AG04449 (cell line): ENCODE data around the gene SNX12.
A peak's percentile ranks its signal among the peaks of the same experiment; 100 is the strongest.

Experiments
- CTCF ChIA-PET: fragments of 350-600 bp; formaldehyde crosslinking; extraction: SDS; loops from one replicate; lab custom pipeline; 2021; ENCODE audit warnings: antibody characterized with exemption; lab: Yijun Ruan, JAX
- POLR2A ChIA-PET: fragments of 400-600, 350-600 bp; formaldehyde crosslinking; extraction: SDS; loops from one replicate; lab custom pipeline; 2020; ENCODE audit warnings: antibody characterized with exemption, inconsistent platforms; lab: Yijun Ruan, JAX
- DNase-seq: peaks from one replicate; pipeline ENCODE4 v3.0.0-alpha.2; 2010; ENCODE audit warnings: low read depth, low spot score
- H3K4me3 ChIP-seq: 2 replicates; pipeline ENCODE4 v1.5.1; 2011; ENCODE audit warnings: low read depth, mild to moderate bottlenecking, control low read depth, low read length
- CTCF ChIP-seq: IDR thresholded peaks from one replicate; pipeline ENCODE4 v1.5.1; 2011; ENCODE audit warnings: mild to moderate bottlenecking, moderate library complexity, low read length, control low read depth, inconsistent platforms; ENCODE audit not compliant: insufficient read depth; ENCODE audit errors: missing control alignments

The SNX12 gene

GRCh38 chrX:71095981-71096759 is 28.0 kb upstream of the SNX12 start:
- no peak for DNase-seq
- POLR2A ChIA-PET = no interaction called here
- CTCF ChIA-PET = interaction anchor here (0.7 to 1.3 kb wide), 2 partner anchors 8 to 12 kb away, joined by 3 read pairs; no protein-coding TSS in a partner anchor

GRCh38 chrX:71095555-71095980 is 27.4 kb upstream of the SNX12 start, which contains the start of gene FOXO4:
Gene FOXO4, plus strand, starts transcription at chrX:71095851. Its CDS starts 678 bp downstream, at chrX:71096529.
- ChIA-PET POLR2A (no interaction called here), CTCF (interaction anchor here (0.7 to 1.3 kb wide), 2 partner anchors 9 to 11 kb away, joined by 3 read pairs; no protein-coding TSS in a partner anchor)
- no peak for TF ChIP-seq CTCF
- H3K4me3 ChIP-seq = peak within 1 kb of the TSS; percentile 64
- DNase-seq = no peak

More at GRCh38 chrX:71095981-71096759, 28.0 kb upstream of the SNX12 start:
- H3K4me3 ChIP-seq = peak overlapping the region; percentile 64
- TF ChIP-seq CTCF = no peak

- CTCF ChIA-PET = no interaction called here
These were observed 26.9 kb upstream of the SNX12 start for GRCh38 chrX:71095033-71095432.

GRCh38 chrX:71091263-71091662 is 23.1 kb upstream of the SNX12 start:
- DNase-seq = no peak
- CTCF ChIA-PET = no interaction called here

More at GRCh38 chrX:71095033-71095432, 26.9 kb upstream of the SNX12 start:
- POLR2A ChIA-PET = no interaction called here
- no peak for DNase-seq
- H3K4me3 ChIP-seq = peak overlapping the region; percentile 64
- TF ChIP-seq CTCF = no peak

GRCh38 chrX:71085900-71086299 is 17.8 kb upstream of the SNX12 start:
- DNase-seq = no peak
- ChIA-PET CTCF (interaction anchor here (1.4 kb wide), 1 partner anchor 32 kb away, joined by 4 read pairs; the partner anchor contains the start of gene MED12), POLR2A (no interaction called here)
- no peak overlapping the region for H3K4me3 ChIP-seq
- no peak for TF ChIP-seq CTCF

More at GRCh38 chrX:71091263-71091662, 23.1 kb upstream of the SNX12 start:
- POLR2A ChIA-PET = no interaction called here
- no peak overlapping the region for H3K4me3 ChIP-seq
- TF ChIP-seq CTCF = no peak

GRCh38 chrX:71082822-71083221 is 14.7 kb upstream of the SNX12 start:
- no peak overlapping the region for H3K4me3 ChIP-seq
- no peak for TF ChIP-seq CTCF
- no peak for DNase-seq
- ChIA-PET POLR2A (no interaction called here), CTCF (no interaction called here)
